Activated B cell treated with CpG ODN at 0.5 μM for 24 hours (primary cell): Measurements from ENCODE around the gene ZNF503. TPM values are rescaled to one million over a fixed set of nuclear protein-coding genes. Genes with fewer than 3 reads are reported as not detected.
A peak's percentile ranks its signal among the peaks of the same experiment; 100 is the strongest.

Experiments
- ATAC-seq: fragments of 200-7000 bp; cut with Tn5 transposase; one replicate; pipeline ENCODE4 v1.10.0; 2021; ENCODE audit warnings: low read depth, mild to moderate bottlenecking, moderate library complexity
- CTCF ChIA-PET: fragments of 350-600 bp; sonication (Branson Sonifier 250); formaldehyde crosslinking; loops from one replicate; lab custom pipeline; 2021; ENCODE audit warnings: antibody characterized with exemption; lab: Charles Lee
- POLR2A ChIA-PET: fragments of 350-600 bp; sonication (Branson Sonifier 250); formaldehyde crosslinking; loops from one replicate; lab custom pipeline; 2021; ENCODE audit warnings: antibody characterized with exemption; lab: Charles Lee
- DNase-seq: peaks from one replicate; pipeline ENCODE4 v3.0.0; 2022
- H3K27ac Mint-ChIP-seq: one replicate; pipeline ENCODE4 v1.8.0; 2020; ENCODE audit warnings: mixed read lengths
- H3K27me3 Mint-ChIP-seq: one replicate; pipeline ENCODE4 v1.8.0; 2021; ENCODE audit warnings: mixed read lengths
- H3K36me3 Mint-ChIP-seq: one replicate; pipeline ENCODE4 v1.8.0; 2021; ENCODE audit warnings: low read depth, mixed read lengths
- H3K4me1 Mint-ChIP-seq: one replicate; pipeline ENCODE4 v1.8.0; 2021; ENCODE audit warnings: mixed read lengths
- H3K4me3 Mint-ChIP-seq: one replicate; pipeline ENCODE4 v1.8.0; 2020; ENCODE audit warnings: mild to moderate bottlenecking, mixed read lengths
- H3K9me3 Mint-ChIP-seq: one replicate; pipeline ENCODE4 v1.8.0; 2020; ENCODE audit warnings: mixed read lengths
- CTCF ChIP-seq: fragments of 200-600 bp; IDR thresholded peaks from one replicate; pipeline ENCODE4 v1.8.0; 2022; ENCODE audit warnings: antibody characterized with exemption, mild to moderate bottlenecking
- intact Hi-C: fragments of 100-400 bp; cut with micrococcal nuclease; formaldehyde crosslinking; loops from one replicate; pipeline ENCODE4 v1.15.1; 2024
- total RNA-seq: library from RNA; stranded (reverse); gene quantifications from 2 replicates; pipeline ENCODE4 v1.2.3, GENCODE V29; 2022

Gene ZNF503
- total RNA-seq, 1 donor from 2014 or later = not detected

- POLR2A ChIA-PET = no interaction called here
- Mint-ChIP-seq H3K9me3 (no peaks in the 10 kb centered on the region), H3K27ac (no peak overlapping the region), H3K27me3 (peaks cover 41% of the 10 kb centered on the region), H3K4me1 (peaks cover 28% of the 10 kb centered on the region), H3K4me3 (peak overlapping the region; percentile 79), H3K36me3 (no peaks in the 10 kb centered on the region)
- intact Hi-C loops = loop anchor here (5.0 kb wide), 2 partner anchors 1147 to 1712 kb away; no protein-coding TSS in a partner anchor
- CTCF ChIA-PET = interaction anchor here (1.0 kb wide), 1 partner anchor 636 kb away, joined by 4 read pairs; no protein-coding TSS in a partner anchor
- ATAC-seq (no peak), DNase-seq (no peak)
- TF ChIP-seq CTCF = no peak
Observed at GRCh38 chr10:75400163-75400770, 1.3 kb downstream of the ZNF503 start.

- intact Hi-C loops = loop anchor here (5.0 kb wide), 2 partner anchors 1148 to 1713 kb away; no protein-coding TSS in a partner anchor
- no peak for DNase-seq
- ChIA-PET CTCF (interaction anchor here (1.0 kb wide), 1 partner anchor 637 kb away, joined by 4 read pairs; no protein-coding TSS in a partner anchor), POLR2A (no interaction called here)
- H3K36me3 Mint-ChIP-seq = no peaks in the 10 kb centered on the region
- H3K27ac Mint-ChIP-seq = no peak overlapping the region
- peak overlapping the region; percentile 79 for H3K4me3 Mint-ChIP-seq
- H3K27me3 Mint-ChIP-seq = peaks cover 42% of the 10 kb centered on the region
- H3K4me1 Mint-ChIP-seq = peaks cover 32% of the 10 kb centered on the region
- TF ChIP-seq CTCF = no peak
- no peaks in the 10 kb centered on the region for H3K9me3 Mint-ChIP-seq
- no peak for ATAC-seq
Observed at GRCh38 chr10:75399461-75400162, 2.0 kb downstream of the ZNF503 start.

- intact Hi-C loops = no loop called here
- no peak overlapping the region for H3K4me3 Mint-ChIP-seq
- no peak overlapping the region for H3K27ac Mint-ChIP-seq
- no peak for TF ChIP-seq CTCF
- H3K9me3 Mint-ChIP-seq = no peaks in the 10 kb centered on the region
- DNase-seq (no peak), ATAC-seq (no peak)
- H3K4me1 Mint-ChIP-seq = peaks cover 29% of the 10 kb centered on the region
- peaks cover 44% of the 10 kb centered on the region for H3K27me3 Mint-ChIP-seq
- ChIA-PET POLR2A (no interaction called here), CTCF (no interaction called here)
- H3K36me3 Mint-ChIP-seq = no peaks in the 10 kb centered on the region
Observed at GRCh38 chr10:75398692-75399460, 2.7 kb downstream of the ZNF503 start.

- no peak overlapping the region for H3K27ac Mint-ChIP-seq
- DNase-seq (no peak), ATAC-seq (no peak)
- POLR2A ChIA-PET = no interaction called here
- H3K4me3 Mint-ChIP-seq = no peak overlapping the region
- CTCF ChIA-PET = no interaction called here
- H3K4me1 Mint-ChIP-seq = peaks cover 26% of the 10 kb centered on the region
- H3K36me3 Mint-ChIP-seq = no peaks in the 10 kb centered on the region
- TF ChIP-seq CTCF = no peak
- peaks cover 43% of the 10 kb centered on the region for H3K27me3 Mint-ChIP-seq
- intact Hi-C loops = no loop called here
- no peaks in the 10 kb centered on the region for H3K9me3 Mint-ChIP-seq
Observed at GRCh38 chr10:75398200-75398691, 3.3 kb downstream of the ZNF503 start.
